Measurements from ENCODE around the gene CFAP46. TPM values are rescaled to one million over a fixed set of nuclear protein-coding genes. Genes with fewer than 3 reads are reported as not detected.
A peak's percentile ranks its signal among the peaks of the same experiment; 100 is the strongest.

Gene CFAP46
- total and polyA plus RNA-seq, 2 experiments from 2014 or later: 0.20 to 0.22 TPM

DNA sequence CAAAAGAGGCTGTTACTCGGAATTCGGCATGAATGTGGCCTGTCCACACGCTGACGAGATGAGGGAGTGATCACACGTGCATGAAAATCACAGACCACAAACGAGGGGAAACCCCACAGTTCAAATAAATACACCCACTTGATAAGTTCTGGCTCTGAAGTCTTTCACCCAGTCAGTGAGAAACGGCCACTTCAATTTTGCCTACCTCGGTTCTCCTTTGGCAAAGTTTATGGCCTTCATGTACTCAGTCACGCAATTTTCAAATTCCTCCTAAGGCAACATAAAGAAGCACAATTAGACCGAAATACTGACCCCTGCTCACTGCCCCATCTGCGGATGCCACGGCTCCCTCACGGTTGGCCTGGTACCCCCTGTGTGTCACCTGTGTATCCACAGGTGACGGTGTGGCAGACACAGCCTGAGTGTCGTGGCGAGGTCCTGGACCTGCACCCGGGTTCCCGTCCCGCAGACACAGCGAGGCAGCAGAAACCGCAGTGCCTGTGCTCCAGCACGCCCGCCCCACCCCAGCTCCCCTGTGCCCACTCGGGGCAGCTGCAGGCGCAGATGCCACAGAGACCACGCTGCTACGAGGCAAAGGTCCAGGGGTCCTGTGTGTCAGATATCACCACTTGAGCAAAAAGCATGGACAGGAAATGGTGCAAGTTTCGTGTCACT, 1.4 kb downstream of the CFAP46 start:
- in situ Hi-C loops (cut with MboI): no loop called here
- 74 to 75% methylated on average over 27 to 28 of the region's 28 CpGs for WGBS, 2 experiments (ENCODE audit: low coverage in 1 of 2, low lambda C conversion rate in 2 of 2, missing lambda C conversion rate in 2 of 2)

DNA sequence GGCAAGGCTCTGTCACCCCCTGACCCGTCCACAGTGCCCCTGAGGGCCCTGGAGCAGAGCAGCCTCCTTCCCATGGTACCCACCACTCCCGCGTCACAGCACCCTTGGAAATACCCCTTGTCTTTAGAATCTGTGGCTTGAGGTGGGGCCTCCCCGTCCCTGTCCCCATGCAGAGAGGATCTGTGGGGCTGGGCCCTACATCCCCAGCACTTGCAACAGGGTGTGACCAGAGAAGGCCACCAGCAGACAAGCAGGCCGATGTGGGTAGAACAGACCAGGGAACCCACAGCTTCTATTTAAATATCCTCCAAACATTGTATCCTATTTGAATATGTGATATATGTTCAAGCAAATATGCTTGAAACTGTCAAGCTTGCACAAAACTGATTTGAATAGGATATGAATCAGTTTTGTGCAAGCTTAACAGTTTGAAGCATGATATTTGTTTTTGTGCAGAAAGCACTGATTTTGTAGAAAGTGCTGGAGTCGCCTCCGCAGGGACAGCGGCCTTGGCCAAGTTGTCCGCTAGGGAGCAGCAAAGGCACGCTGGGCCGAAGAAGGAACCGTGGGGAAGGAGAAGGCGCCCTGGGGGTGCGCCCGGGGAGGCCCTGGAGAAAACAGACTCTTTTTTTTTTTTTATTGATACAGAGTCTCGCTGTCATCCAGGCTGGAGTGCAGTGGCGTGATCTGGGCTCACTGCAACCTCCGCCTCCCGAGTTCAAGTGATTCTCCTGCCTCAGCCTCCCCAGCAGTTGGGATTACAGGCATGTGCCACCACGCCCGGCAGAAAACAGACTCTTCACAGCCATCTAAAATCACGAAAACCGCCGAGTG, 2.2 kb downstream of the CFAP46 start:
- Histone ChIP-seq H3K9me2 (ENCODE audit: insufficient read depth) (no peaks in the 10 kb centered on the region), H3K4me3 (no peak overlapping the region), H3K9me3 (ENCODE audit: low read depth) (no peaks in the 10 kb centered on the region), H3K27me3 (replicated peaks; ENCODE audit: insufficient read depth) (peaks cover 14% of the 10 kb centered on the region), H3K4me2 (ENCODE audit: unreplicated experiment) (no peak overlapping the region), H3K79me2 (ENCODE audit: insufficient read depth) (no peaks in the 10 kb centered on the region), H4K20me1 (ENCODE audit: insufficient read depth) (no peaks in the 10 kb centered on the region), H2AFZ (no peak overlapping the region), H3K9ac (no peak overlapping the region), H3K36me3 (ENCODE audit: low read depth) (no peaks in the 10 kb centered on the region), H3F3A (ENCODE audit: insufficient read depth) (no peaks in the 10 kb centered on the region), H3K4me1 (ENCODE audit: insufficient read depth) (no peaks in the 10 kb centered on the region), H3K27ac (no peak overlapping the region)
- peak; percentile 76 for DNase-seq
- in situ Hi-C loops (cut with MboI): no loop called here
- WGBS, 2 experiments (ENCODE audit: low coverage in 1 of 2, low lambda C conversion rate in 2 of 2, missing lambda C conversion rate in 2 of 2): 39 to 45% methylated on average over 24 of the region's 24 CpGs
- TF ChIP-seq EZH2phosphoT487 (IDR thresholded peaks at IDR 0.05; ENCODE audit: insufficient read depth, low read depth) (no peak), EZH2 (IDR thresholded peaks at IDR 0.05; ENCODE audit: insufficient read depth, poor library complexity, severe bottlenecking) (no peak)

More for the DNA sequence above, 1.4 kb downstream of the CFAP46 start:
- no peaks in the 10 kb centered on the region for H3K9me2 ChIP-seq (ENCODE audit: insufficient read depth)
- no peaks in the 10 kb centered on the region for H4K20me1 ChIP-seq (ENCODE audit: insufficient read depth)
- no peak overlapping the region for H3K9ac ChIP-seq
- H3K36me3 ChIP-seq (ENCODE audit: low read depth): no peaks in the 10 kb centered on the region
- no peak for DNase-seq
- peaks cover 14% of the 10 kb centered on the region; the same call in 1 of the 2 replicates for H3K27me3 ChIP-seq (replicated peaks; ENCODE audit: insufficient read depth)
- no peaks in the 10 kb centered on the region for H3F3A ChIP-seq (ENCODE audit: insufficient read depth)
- no peak overlapping the region for H3K4me3 ChIP-seq
- no peak overlapping the region for H3K27ac ChIP-seq
- no peak overlapping the region for H3K4me2 ChIP-seq (ENCODE audit: unreplicated experiment)
- H3K79me2 ChIP-seq (ENCODE audit: insufficient read depth): no peaks in the 10 kb centered on the region
- no peak for TF ChIP-seq EZH2phosphoT487 (IDR thresholded peaks at IDR 0.05; ENCODE audit: insufficient read depth, low read depth)
- TF ChIP-seq EZH2 (IDR thresholded peaks at IDR 0.05; ENCODE audit: insufficient read depth, poor library complexity, severe bottlenecking): no peak
- H3K9me3 ChIP-seq (ENCODE audit: low read depth): no peaks in the 10 kb centered on the region
- no peak overlapping the region for H2AFZ ChIP-seq
- no peaks in the 10 kb centered on the region for H3K4me1 ChIP-seq (ENCODE audit: insufficient read depth)

DNA sequence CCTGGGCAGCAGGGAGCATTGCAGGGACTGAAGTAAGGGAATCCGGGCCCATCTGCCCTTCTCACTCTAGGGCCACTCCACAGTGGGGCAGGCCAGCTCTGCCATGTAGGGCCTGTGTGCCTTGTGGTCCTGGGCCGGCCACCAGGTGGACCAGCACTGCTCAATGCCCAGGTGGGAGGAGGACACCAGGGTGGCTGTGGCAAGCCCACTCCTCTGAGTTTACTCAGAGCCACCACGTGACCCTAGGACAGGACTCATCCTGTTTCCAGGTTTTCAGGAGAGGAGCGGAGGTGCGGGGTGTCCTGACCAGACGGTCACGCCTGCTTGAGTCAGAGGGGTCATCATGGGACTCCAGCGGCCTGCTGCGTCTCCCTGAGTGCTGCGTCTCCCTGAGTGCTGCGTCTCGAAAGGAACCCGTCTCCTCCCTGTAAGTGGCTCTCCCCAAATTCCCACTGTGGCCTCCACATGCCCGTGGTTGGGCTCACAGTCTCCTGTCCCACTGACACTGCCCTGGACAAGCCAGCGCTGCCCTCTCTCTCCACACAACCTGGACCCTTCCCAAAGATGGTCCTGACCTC, 2.9 kb downstream of the CFAP46 start:
- in situ Hi-C loops (cut with MboI): no loop called here
- 82 to 83% methylated on average over 14 to 15 of the region's 15 CpGs for WGBS, 2 experiments (ENCODE audit: low coverage in 1 of 2, low lambda C conversion rate in 2 of 2, missing lambda C conversion rate in 2 of 2)
- no peaks in the 10 kb centered on the region for H3K4me1 ChIP-seq (ENCODE audit: insufficient read depth)
- TF ChIP-seq EZH2 (IDR thresholded peaks at IDR 0.05; ENCODE audit: insufficient read depth, poor library complexity, severe bottlenecking) (no peak), EZH2phosphoT487 (IDR thresholded peaks at IDR 0.05; ENCODE audit: insufficient read depth, low read depth) (no peak)
- no peaks in the 10 kb centered on the region for H3K9me2 ChIP-seq (ENCODE audit: insufficient read depth)
- no peak overlapping the region for H3K4me2 ChIP-seq (ENCODE audit: unreplicated experiment)
- no peak overlapping the region for H3K4me3 ChIP-seq
- no peaks in the 10 kb centered on the region for H4K20me1 ChIP-seq (ENCODE audit: insufficient read depth)
- no peak overlapping the region for H3K9ac ChIP-seq
- no peak for DNase-seq
- H3K27me3 ChIP-seq (replicated peaks; ENCODE audit: insufficient read depth): peaks cover 14% of the 10 kb centered on the region
- H3K36me3 ChIP-seq (ENCODE audit: low read depth): no peaks in the 10 kb centered on the region
- no peaks in the 10 kb centered on the region for H3K9me3 ChIP-seq (ENCODE audit: low read depth)
- no peaks in the 10 kb centered on the region for H3F3A ChIP-seq (ENCODE audit: insufficient read depth)
- H3K27ac ChIP-seq: no peak overlapping the region
- no peaks in the 10 kb centered on the region for H3K79me2 ChIP-seq (ENCODE audit: insufficient read depth)
- no peak overlapping the region for H2AFZ ChIP-seq

DNA sequence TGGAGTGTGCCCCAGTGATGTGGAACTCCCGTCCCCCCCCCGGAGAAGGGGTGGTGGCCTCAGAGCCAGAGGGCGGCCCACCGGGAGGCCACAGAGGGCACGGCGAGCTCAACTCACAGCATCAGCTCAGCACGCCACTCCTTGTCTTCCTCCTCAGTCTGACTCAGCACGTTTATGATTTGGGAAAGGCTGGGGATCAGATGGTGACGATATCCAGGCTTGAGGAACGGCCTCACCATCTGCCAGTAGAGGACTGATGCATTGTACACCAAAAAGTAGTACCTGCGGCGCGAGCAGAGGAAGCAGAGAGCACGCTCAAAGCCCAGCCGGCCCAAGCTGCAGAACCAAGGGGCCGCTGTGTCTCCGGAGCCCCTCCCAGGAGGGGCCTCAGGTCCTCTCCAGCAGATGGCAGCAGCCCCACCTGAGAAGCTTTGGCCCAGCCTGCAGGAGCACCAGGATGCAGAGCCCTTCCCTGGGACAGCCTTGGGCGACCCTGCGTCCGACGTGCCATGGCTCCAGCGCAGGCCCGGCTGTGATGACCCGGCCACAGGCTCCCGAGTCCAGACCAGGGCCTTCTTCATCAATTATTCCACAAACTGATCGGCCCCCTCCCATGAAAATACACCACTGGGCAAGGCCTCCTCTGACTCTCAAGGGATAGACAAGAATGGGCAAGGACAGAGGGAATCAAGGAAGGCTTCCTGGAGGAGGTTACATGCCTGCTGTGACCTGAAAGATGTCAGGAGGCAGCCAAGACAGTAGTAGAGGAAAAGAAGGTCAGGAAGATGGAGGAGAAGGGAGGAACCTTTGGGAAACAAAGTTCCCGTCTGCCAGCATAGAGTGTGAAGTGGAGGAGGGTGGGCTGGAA, 3.7 kb downstream of the CFAP46 start:
- no peak overlapping the region for H3K27ac ChIP-seq
- H3K27me3 ChIP-seq (replicated peaks; ENCODE audit: insufficient read depth): peaks cover 14% of the 10 kb centered on the region
- no peak overlapping the region for H3K4me2 ChIP-seq (ENCODE audit: unreplicated experiment)
- no peaks in the 10 kb centered on the region for H3K4me1 ChIP-seq (ENCODE audit: insufficient read depth)
- WGBS, 2 experiments (ENCODE audit: low coverage in 1 of 2, low lambda C conversion rate in 2 of 2, missing lambda C conversion rate in 2 of 2): 51 to 54% methylated on average over 26 to 27 of the region's 27 CpGs
- no peak for TF ChIP-seq EZH2phosphoT487 (IDR thresholded peaks at IDR 0.05; ENCODE audit: insufficient read depth, low read depth)
- TF ChIP-seq EZH2 (IDR thresholded peaks at IDR 0.05; ENCODE audit: insufficient read depth, poor library complexity, severe bottlenecking): no peak
- no peaks in the 10 kb centered on the region for H3F3A ChIP-seq (ENCODE audit: insufficient read depth)
- H3K79me2 ChIP-seq (ENCODE audit: insufficient read depth): no peaks in the 10 kb centered on the region
- no peak overlapping the region for H3K4me3 ChIP-seq
- peak; percentile 33 for DNase-seq
- no peaks in the 10 kb centered on the region for H3K9me3 ChIP-seq (ENCODE audit: low read depth)
- H3K36me3 ChIP-seq (ENCODE audit: low read depth): no peaks in the 10 kb centered on the region
- no peaks in the 10 kb centered on the region for H4K20me1 ChIP-seq (ENCODE audit: insufficient read depth)
- H3K9ac ChIP-seq: no peak overlapping the region
- no peak overlapping the region for H2AFZ ChIP-seq
- no peaks in the 10 kb centered on the region for H3K9me2 ChIP-seq (ENCODE audit: insufficient read depth)
- in situ Hi-C loops (cut with MboI): no loop called here

All from GM23248 (cell line).